CD4-positive, alpha-beta T cell treated with Interleukin-6 at 100 ng/mL for 8 hours (primary cell): ENCODE data around the gene TNFRSF18.
"Not testable (repeated sequence)": the region's sequence is repeated elsewhere in the genome, so short reads cannot be mapped to it uniquely, and the experiment has no call there.

Source experiments
- DNase-seq: peaks from one replicate; pipeline ENCODE4 v3.0.0-alpha.2; 2020; ENCODE audit warnings: mixed read lengths, low spot score

The TNFRSF18 gene

GRCh38 chr1:1199141-1199960 is 7.0 kb downstream of the TNFRSF18 start:
- no peak for DNase-seq

GRCh38 chr1:1198423-1199140 is 7.8 kb downstream of the TNFRSF18 start:
- no peak for DNase-seq

- DNase-seq: no peak
Observed at GRCh38 chr1:1197551-1198422, 8.6 kb downstream of the TNFRSF18 start.

GRCh38 chr1:1197188-1197500 is 9.2 kb downstream of the TNFRSF18 start:
- no peak for DNase-seq

GRCh38 chr1:1196431-1197187 is 9.8 kb downstream of the TNFRSF18 start:
- DNase-seq: no peak

- DNase-seq: not testable (repeated sequence)
Observed at GRCh38 chr1:1195726-1196125, 10.7 kb downstream of the TNFRSF18 start.

GRCh38 chr1:1194723-1195122 is 11.7 kb downstream of the TNFRSF18 start:
- no peak for DNase-seq

- no peak for DNase-seq
Observed at GRCh38 chr1:1191734-1192133, 14.7 kb downstream of the TNFRSF18 start.

- no peak for DNase-seq
Observed at GRCh38 chr1:1189111-1189510, 17.3 kb downstream of the TNFRSF18 start.

- no peak for DNase-seq
Observed at GRCh38 chr1:1187938-1188337, 18.5 kb downstream of the TNFRSF18 start.

GRCh38 chr1:1185101-1185765 is 21.2 kb downstream of the TNFRSF18 start:
- no peak for DNase-seq

GRCh38 chr1:1183833-1184775 is 22.3 kb downstream of the TNFRSF18 start:
- no peak for DNase-seq

GRCh38 chr1:1183221-1183747 is 23.1 kb downstream of the TNFRSF18 start:
- DNase-seq: no peak

- DNase-seq: no peak
Observed at GRCh38 chr1:1182491-1183220, 23.7 kb downstream of the TNFRSF18 start.

- DNase-seq: no peak
Observed at GRCh38 chr1:1181938-1182410, 24.4 kb downstream of the TNFRSF18 start.

GRCh38 chr1:1181129-1181937 is 25.1 kb downstream of the TNFRSF18 start:
- DNase-seq: no peak

- no peak for DNase-seq
Observed at GRCh38 chr1:1179983-1180861, 26.2 kb downstream of the TNFRSF18 start.
